GM23338 (cell line): ENCODE data around the gene DYSF. TPM values are rescaled to one million over a fixed set of nuclear protein-coding genes. Genes with fewer than 3 reads are reported as not detected.

ENCODE experiments used
- ATAC-seq: fragments of 200-7000 bp; cut with Tn5 transposase; 3 replicates; pipeline ENCODE4 v1.9.1; 2020
- DNase-seq: peaks from one replicate; pipeline ENCODE4 v3.0.0-alpha.2; 2015; ENCODE audit warnings: low spot score
- H2AFZ ChIP-seq: fragments of 200-600 bp; sonication (generic); 2 replicates; pipeline ENCODE4 v1.8.0; 2016; ENCODE audit warnings: antibody characterized with exemption, mild to moderate bottlenecking, moderate library complexity
- H3F3A ChIP-seq: fragments of 200-600 bp; sonication (generic); replicated peaks from 2 replicates; pipeline ENCODE4 v1.8.0; 2017; ENCODE audit warnings: antibody characterized with exemption, mixed run types, low read depth
- H3K27ac ChIP-seq: fragments of 200-600 bp; sonication (generic); 2 replicates; pipeline ENCODE4 v1.6.1; 2016; ENCODE audit warnings: low read depth
- H3K27me3 ChIP-seq: fragments of 200-600 bp; sonication (generic); 2 replicates; pipeline ENCODE4 v1.8.0; 2016; ENCODE audit warnings: mild to moderate bottlenecking, mixed run types, moderate library complexity; ENCODE audit not compliant: insufficient read depth
- H3K36me3 ChIP-seq: fragments of 200-600 bp; sonication (generic); 2 replicates; pipeline ENCODE4 v1.8.0; 2016; ENCODE audit warnings: mild to moderate bottlenecking; ENCODE audit not compliant: insufficient read depth
- H3K4me1 ChIP-seq: fragments of 200-600 bp; sonication (generic); 2 replicates; pipeline ENCODE4 v1.8.0; 2016; ENCODE audit warnings: mild to moderate bottlenecking, moderate library complexity; ENCODE audit not compliant: insufficient read depth
- H3K4me2 ChIP-seq: fragments of 200-600 bp; sonication (generic); 2 replicates; pipeline ENCODE4 v1.7.1; 2017; ENCODE audit warnings: mixed run types
- H3K4me3 ChIP-seq: fragments of 200-600 bp; sonication (generic); 2 replicates; pipeline ENCODE4 v1.6.1; 2016; ENCODE audit warnings: mixed run types
- H3K79me2 ChIP-seq: fragments of 200-600 bp; sonication (generic); replicated peaks from 2 replicates; pipeline ENCODE4 v1.8.0; 2017; ENCODE audit warnings: mild to moderate bottlenecking; ENCODE audit not compliant: insufficient read depth
- H3K9me2 ChIP-seq: fragments of 200-600 bp; sonication (generic); 2 replicates; pipeline ENCODE4 v1.8.0; 2017; ENCODE audit not compliant: insufficient read depth
- H4K20me1 ChIP-seq: fragments of 200-600 bp; sonication (generic); replicated peaks from 2 replicates; pipeline ENCODE4 v1.8.0; 2017; ENCODE audit warnings: mild to moderate bottlenecking; ENCODE audit not compliant: insufficient read depth
- H3K27ac Mint-ChIP-seq: 2 replicates; pipeline ENCODE4 v1.8.0; 2020; ENCODE audit warnings: inconsistent platforms, mild to moderate bottlenecking, moderate library complexity, mixed read lengths
- H3K27me3 Mint-ChIP-seq: 3 replicates; pipeline ENCODE4 v1.8.0; 2022; ENCODE audit warnings: low read depth, mild to moderate bottlenecking, moderate library complexity, mixed read lengths, inconsistent platforms; ENCODE audit not compliant: insufficient read depth, poor library complexity
- H3K36me3 Mint-ChIP-seq: 3 replicates; pipeline ENCODE4 v1.8.0; 2021; ENCODE audit warnings: low read depth, mild to moderate bottlenecking, inconsistent platforms, moderate library complexity, mixed read lengths
- H3K4me1 Mint-ChIP-seq: 3 replicates; pipeline ENCODE4 v1.8.0; 2020; ENCODE audit warnings: mild to moderate bottlenecking, inconsistent platforms, mixed read lengths
- H3K4me3 Mint-ChIP-seq: 3 replicates; pipeline ENCODE4 v1.8.0; 2021; ENCODE audit warnings: moderate library complexity, mild to moderate bottlenecking, inconsistent platforms, mixed read lengths
- H3K9me3 Mint-ChIP-seq: 3 replicates; pipeline ENCODE4 v1.8.0; 2020; ENCODE audit warnings: moderate library complexity, mild to moderate bottlenecking, inconsistent platforms, mixed read lengths
- CREB1 ChIP-seq: fragments of 250-450 bp; sonication (Bioruptor Pico); IDR thresholded peaks from 2 replicates; pipeline ENCODE4 v1.5.0; 2020; ENCODE audit warnings: low read depth, mild to moderate bottlenecking, moderate library complexity
- EZH2phosphoT487 ChIP-seq: fragments of 200-600 bp; sonication (generic); IDR thresholded peaks from one replicate; pipeline ENCODE4 v1.8.1; 2018; ENCODE audit warnings: antibody characterized with exemption; ENCODE audit not compliant: unreplicated experiment
- POLR2AphosphoS5 ChIP-seq: IDR thresholded peaks from 2 replicates; pipeline ENCODE4 v1.6.1; 2016; ENCODE audit warnings: antibody characterized with exemption, low read depth
- polyA plus RNA-seq: library from polyadenylated mRNA; unstranded; fragments of >200 nt; fragmentation: Nextera tagmentation; extraction: Ambion mirVana; gene quantifications from 2 replicates; pipeline ENCODE4 v1.2.1, GENCODE V29; 2016
- total RNA-seq: library from RNA; depleted of rRNA; stranded (reverse); fragments of >200 nt; shearing (Covaris generic); gene quantifications from 2 replicates; pipeline ENCODE4 v1.2.3, GENCODE V29; 2014
- TF ChIP-seq, protein P1 (sequence below): IDR thresholded peaks from one replicate; pipeline ENCODE4 v1.6.1; 2018; ENCODE audit warnings: antibody characterized with exemption; ENCODE audit not compliant: unreplicated experiment
- TF ChIP-seq, protein P2 (sequence below): fragments of 250-450 bp; sonication (Bioruptor Pico); IDR thresholded peaks from 2 replicates; pipeline ENCODE4 v1.5.0; 2020; ENCODE audit warnings: mild to moderate bottlenecking, moderate library complexity
- TF ChIP-seq, protein P3 (sequence below): IDR thresholded peaks from 2 replicates; pipeline ENCODE4 v1.6.1; 2016; ENCODE audit warnings: antibody characterized with exemption

The DYSF gene
- total and polyA plus RNA-seq, 2 experiments from 2014 or later = 7.3 to 21.3 TPM

DNA sequence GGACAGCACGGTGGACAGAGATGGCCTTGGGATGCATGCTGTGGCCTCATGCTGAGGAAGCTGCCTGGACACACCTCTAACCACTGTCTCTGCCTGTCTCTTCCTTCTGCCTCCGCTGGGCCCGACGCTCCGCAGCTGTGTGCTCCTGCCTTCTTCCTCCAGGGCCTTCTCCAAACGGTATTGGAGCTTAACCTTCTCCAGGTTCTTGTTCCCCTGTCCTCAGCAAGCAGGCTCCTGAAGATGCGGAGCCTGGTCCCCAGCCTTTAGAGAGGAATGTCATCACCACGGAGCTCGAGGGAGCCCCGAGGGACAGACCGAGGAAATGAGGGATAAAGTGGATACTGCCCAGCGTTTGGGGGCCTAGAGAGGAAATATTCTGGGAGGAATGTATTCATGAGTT, 155.1 kb downstream of the DYSF start (continued):
- TF ChIP-seq, protein P1, sequence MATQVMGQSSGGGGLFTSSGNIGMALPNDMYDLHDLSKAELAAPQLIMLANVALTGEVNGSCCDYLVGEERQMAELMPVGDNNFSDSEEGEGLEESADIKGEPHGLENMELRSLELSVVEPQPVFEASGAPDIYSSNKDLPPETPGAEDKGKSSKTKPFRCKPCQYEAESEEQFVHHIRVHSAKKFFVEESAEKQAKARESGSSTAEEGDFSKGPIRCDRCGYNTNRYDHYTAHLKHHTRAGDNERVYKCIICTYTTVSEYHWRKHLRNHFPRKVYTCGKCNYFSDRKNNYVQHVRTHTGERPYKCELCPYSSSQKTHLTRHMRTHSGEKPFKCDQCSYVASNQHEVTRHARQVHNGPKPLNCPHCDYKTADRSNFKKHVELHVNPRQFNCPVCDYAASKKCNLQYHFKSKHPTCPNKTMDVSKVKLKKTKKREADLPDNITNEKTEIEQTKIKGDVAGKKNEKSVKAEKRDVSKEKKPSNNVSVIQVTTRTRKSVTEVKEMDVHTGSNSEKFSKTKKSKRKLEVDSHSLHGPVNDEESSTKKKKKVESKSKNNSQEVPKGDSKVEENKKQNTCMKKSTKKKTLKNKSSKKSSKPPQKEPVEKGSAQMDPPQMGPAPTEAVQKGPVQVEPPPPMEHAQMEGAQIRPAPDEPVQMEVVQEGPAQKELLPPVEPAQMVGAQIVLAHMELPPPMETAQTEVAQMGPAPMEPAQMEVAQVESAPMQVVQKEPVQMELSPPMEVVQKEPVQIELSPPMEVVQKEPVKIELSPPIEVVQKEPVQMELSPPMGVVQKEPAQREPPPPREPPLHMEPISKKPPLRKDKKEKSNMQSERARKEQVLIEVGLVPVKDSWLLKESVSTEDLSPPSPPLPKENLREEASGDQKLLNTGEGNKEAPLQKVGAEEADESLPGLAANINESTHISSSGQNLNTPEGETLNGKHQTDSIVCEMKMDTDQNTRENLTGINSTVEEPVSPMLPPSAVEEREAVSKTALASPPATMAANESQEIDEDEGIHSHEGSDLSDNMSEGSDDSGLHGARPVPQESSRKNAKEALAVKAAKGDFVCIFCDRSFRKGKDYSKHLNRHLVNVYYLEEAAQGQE = no peak
- TF ChIP-seq CREB1 (CRISPR knock-in tag) = no peak
- TF ChIP-seq, protein P2, sequence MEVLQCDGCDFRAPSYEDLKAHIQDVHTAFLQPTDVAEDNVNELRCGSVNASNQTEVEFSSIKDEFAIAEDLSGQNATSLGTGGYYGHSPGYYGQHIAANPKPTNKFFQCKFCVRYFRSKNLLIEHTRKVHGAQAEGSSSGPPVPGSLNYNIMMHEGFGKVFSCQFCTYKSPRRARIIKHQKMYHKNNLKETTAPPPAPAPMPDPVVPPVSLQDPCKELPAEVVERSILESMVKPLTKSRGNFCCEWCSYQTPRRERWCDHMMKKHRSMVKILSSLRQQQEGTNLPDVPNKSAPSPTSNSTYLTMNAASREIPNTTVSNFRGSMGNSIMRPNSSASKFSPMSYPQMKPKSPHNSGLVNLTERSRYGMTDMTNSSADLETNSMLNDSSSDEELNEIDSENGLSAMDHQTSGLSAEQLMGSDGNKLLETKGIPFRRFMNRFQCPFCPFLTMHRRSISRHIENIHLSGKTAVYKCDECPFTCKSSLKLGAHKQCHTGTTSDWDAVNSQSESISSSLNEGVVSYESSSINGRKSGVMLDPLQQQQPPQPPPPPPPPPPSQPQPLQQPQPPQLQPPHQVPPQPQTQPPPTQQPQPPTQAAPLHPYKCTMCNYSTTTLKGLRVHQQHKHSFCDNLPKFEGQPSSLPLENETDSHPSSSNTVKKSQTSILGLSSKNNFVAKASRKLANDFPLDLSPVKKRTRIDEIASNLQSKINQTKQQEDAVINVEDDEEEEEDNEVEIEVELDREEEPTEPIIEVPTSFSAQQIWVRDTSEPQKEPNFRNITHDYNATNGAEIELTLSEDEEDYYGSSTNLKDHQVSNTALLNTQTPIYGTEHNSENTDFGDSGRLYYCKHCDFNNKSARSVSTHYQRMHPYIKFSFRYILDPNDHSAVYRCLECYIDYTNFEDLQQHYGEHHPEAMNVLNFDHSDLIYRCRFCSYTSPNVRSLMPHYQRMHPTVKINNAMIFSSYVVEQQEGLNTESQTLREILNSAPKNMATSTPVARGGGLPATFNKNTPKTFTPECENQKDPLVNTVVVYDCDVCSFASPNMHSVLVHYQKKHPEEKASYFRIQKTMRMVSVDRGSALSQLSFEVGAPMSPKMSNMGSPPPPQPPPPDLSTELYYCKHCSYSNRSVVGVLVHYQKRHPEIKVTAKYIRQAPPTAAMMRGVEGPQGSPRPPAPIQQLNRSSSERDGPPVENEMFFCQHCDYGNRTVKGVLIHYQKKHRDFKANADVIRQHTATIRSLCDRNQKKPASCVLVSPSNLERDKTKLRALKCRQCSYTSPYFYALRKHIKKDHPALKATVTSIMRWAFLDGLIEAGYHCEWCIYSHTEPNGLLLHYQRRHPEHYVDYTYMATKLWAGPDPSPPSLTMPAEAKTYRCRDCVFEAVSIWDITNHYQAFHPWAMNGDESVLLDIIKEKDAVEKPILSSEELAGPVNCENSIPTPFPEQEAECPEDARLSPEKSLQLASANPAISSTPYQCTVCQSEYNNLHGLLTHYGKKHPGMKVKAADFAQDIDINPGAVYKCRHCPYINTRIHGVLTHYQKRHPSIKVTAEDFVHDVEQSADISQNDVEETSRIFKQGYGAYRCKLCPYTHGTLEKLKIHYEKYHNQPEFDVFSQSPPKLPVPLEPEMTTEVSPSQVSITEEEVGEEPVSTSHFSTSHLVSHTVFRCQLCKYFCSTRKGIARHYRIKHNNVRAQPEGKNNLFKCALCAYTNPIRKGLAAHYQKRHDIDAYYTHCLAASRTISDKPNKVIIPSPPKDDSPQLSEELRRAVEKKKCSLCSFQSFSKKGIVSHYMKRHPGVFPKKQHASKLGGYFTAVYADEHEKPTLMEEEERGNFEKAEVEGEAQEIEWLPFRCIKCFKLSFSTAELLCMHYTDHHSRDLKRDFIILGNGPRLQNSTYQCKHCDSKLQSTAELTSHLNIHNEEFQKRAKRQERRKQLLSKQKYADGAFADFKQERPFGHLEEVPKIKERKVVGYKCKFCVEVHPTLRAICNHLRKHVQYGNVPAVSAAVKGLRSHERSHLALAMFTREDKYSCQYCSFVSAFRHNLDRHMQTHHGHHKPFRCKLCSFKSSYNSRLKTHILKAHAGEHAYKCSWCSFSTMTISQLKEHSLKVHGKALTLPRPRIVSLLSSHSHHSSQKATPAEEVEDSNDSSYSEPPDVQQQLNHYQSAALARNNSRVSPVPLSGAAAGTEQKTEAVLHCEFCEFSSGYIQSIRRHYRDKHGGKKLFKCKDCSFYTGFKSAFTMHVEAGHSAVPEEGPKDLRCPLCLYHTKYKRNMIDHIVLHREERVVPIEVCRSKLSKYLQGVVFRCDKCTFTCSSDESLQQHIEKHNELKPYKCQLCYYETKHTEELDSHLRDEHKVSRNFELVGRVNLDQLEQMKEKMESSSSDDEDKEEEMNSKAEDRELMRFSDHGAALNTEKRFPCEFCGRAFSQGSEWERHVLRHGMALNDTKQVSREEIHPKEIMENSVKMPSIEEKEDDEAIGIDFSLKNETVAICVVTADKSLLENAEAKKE (CRISPR knock-in tag) = no peak

DNA sequence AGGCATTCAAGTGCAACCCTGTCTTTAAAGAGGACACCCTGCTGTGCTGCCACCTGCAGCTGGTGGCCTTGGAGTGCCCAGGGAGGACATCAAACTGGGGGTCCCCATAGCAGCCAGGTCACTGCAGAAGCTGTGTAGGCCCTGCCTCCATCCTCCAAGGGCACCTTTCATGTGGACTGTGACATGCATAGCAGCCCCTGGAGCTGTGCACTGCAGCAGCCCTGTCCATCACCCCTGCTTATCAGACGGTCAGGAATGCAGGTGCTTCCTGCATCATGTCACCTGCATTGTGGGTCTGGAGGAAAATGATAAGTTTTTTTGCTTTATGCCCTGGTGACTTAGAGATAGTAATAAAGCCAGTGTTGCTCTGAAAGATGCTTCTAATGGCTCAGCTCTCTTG, 155.7 kb downstream of the DYSF start:
- no peak overlapping the region for H3K4me3 ChIP-seq
- H3K27ac Mint-ChIP-seq = no peak overlapping the region
- DNase-seq = no peak

More for the DNA sequence above, 155.7 kb downstream of the DYSF start:
- H3K27ac ChIP-seq = no peak overlapping the region
- no peaks in the 10 kb centered on the region for H3F3A ChIP-seq
- peaks cover 2% of the 10 kb centered on the region; the same call in 2 of the 3 replicates for H3K36me3 Mint-ChIP-seq
- H3K9me2 ChIP-seq = 0 out of 2 replicates have a peak, but pooled peaks cover 5% of the 10 kb centered on the region
- no peaks in the 10 kb centered on the region for H3K79me2 ChIP-seq
- no peaks in the 10 kb centered on the region for H4K20me1 ChIP-seq
- no peaks in the 10 kb centered on the region for H3K36me3 ChIP-seq
- peaks cover 14% of the 10 kb centered on the region for H3K27me3 Mint-ChIP-seq
- no peak overlapping the region for H2AFZ ChIP-seq
- H3K9me3 Mint-ChIP-seq = no peaks in the 10 kb centered on the region
- H3K4me3 Mint-ChIP-seq = no peak overlapping the region
- no peak for TF ChIP-seq EZH2phosphoT487
- TF ChIP-seq, protein P3, sequence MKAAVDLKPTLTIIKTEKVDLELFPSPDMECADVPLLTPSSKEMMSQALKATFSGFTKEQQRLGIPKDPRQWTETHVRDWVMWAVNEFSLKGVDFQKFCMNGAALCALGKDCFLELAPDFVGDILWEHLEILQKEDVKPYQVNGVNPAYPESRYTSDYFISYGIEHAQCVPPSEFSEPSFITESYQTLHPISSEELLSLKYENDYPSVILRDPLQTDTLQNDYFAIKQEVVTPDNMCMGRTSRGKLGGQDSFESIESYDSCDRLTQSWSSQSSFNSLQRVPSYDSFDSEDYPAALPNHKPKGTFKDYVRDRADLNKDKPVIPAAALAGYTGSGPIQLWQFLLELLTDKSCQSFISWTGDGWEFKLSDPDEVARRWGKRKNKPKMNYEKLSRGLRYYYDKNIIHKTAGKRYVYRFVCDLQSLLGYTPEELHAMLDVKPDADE = no peak
- TF ChIP-seq POLR2AphosphoS5 = no peak
- TF ChIP-seq, protein P1 = no peak
- peaks cover 18% of the 10 kb centered on the region for H3K4me1 Mint-ChIP-seq
- H3K4me1 ChIP-seq = 0 out of 2 replicates have a peak, but pooled peaks cover 6% of the 10 kb centered on the region
- no peaks in the 10 kb centered on the region for H3K27me3 ChIP-seq
- no peak overlapping the region for H3K4me2 ChIP-seq
- no peak for ATAC-seq
